GM18868 (cell line): ENCODE results near the gene S100A9.
"Not testable (repeated sequence)": the region's sequence is repeated elsewhere in the genome, so short reads cannot be mapped to it uniquely, and the experiment has no call there.

Source experiments
- ATAC-seq: cut with Tn5 transposase; IDR thresholded peaks from one replicate; pipeline ENCODE4 v1.9.1; 2021; ENCODE audit warnings: mild to moderate bottlenecking, moderate library complexity; ENCODE audit not compliant: unreplicated experiment

Gene S100A9

DNA sequence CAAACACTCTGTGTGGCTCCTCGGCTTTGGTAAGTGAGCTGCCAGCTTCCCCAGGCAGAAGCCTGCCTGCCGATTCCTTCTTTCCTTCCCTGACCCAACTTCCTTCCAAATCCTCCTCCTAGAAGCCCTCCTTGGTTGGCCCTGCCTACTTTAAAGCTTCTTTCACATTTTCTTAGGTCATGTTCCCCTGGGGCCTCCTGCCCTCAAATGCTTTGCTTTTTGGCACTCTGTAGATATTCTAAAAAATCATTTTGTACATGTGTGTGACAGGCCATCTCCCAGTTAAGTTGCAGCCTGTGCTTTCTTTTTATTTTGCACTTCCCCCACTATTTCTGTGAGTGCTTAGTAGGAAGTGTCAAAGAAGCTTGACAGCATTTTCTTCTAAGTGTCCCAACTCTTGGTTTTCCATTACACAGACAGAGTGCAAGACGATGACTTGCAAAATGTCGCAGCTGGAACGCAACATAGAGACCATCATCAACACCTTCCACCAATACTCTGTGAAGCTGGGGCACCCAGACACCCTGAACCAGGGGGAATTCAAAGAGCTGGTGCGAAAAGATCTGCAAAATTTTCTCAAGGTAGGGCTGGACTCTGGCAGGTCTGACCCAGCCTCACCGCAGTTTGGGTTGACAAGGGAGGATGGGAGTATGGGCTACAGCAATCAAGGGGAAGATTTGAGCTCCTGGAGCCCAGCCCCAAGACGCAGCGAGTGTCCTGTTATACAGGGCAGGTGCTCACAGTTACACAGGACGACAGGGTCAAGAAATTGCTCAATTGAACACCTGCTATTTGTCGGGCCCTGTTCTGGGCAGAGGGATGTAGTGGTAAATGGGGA, at the start of gene S100A9:
TSS of gene S100A9 (plus strand) at position 2 of the 838 bp plus-strand sequence. CDS start at position 432, 430 bp downstream.
- ATAC-seq: no peak

DNA sequence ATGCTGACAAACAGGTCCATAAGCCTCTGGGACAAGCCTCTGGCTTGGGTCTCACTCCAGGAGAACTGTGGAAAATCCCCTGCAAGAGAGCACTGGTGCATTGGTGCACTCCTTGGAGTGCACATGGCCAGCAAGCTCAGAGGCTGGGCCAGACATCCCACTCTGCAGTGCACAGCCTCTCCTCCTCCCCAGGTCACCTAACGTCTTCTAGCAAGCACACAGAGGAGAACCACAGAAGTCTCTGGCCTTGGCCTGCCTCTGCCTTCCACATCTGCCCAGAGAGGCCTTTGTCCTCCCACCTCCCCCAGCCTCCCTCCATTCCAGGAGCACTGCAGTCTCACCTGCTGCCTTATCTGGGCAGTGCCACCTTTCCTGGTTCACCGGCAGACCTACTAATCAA, 49.1 kb upstream of the S100A9 start:
- no peak for ATAC-seq

DNA sequence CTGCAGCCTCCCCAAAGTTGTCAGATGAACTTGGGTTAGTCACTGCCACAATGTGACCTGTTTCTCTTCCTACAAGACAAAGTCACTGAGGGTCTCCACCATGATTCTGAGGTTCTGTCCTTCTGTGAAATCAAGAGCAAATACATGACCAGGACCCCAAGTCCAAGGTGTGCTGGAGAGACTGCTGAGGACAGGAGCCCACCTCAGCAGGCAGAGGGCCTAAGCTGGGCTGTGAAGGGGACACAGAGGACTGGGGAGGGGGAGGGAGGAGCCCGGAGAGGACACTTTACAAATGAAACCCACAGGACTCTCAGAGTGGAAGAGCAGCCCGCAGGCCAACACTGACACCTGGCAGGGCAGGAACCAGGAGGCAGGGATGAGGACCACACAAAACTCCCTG, 48.2 kb upstream of the S100A9 start:
- ATAC-seq: no peak

DNA sequence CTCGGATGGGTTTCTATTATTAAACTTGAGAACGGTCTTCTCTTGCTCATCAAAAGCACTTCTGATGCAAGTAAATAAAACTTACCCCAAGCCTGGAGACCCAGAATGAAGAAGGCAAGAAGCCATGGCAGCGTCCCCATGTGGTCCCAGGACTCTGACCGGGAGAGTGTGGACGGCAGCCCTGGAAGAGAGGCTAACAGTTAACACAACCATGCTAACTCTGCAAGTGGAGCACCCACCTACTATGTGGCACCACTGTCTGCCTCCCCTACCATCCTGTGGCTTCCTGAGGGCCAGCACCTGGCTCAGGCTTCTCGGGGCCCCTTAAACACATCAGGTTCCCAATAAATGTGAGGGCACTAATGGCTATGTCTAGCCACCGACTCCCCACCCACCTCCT, 47.1 kb upstream of the S100A9 start:
- no peak for ATAC-seq

DNA sequence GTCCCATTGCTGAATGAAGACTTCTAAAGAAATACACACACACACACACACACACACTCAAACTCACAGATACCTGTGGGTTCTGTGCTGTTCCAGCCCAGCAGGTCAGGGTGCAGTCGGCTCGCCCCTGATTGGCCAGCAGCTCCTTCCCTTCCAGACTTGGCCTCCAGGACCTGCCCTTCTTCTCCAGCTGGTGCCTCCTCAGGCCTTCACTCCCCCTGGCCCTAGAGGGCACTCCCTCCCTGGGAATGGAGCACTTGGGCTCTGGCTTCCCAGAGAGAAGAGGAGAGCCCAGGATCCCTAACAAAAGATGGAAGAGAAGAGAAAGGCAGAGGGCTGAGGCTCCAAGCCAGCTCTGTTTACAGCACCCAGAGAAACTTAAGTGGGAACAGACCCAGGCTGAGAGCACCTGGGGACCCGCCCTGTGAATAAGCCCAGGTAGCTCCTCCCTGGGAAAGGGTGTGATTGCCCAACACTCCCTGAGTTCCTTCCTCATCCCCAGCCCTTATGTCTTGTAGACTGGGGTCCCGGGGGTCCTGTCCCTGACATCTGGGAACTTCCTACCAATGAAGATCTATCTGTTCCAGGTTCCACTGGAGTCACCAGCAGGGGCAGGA, 45.0 kb upstream of the S100A9 start, which contains the start of gene PGLYRP3:
TSS of gene PGLYRP3 (minus strand) at position 383 of the 617 bp plus-strand sequence. CDS start 2,287 bp downstream, outside the sequence.
- ATAC-seq: no peak

DNA sequence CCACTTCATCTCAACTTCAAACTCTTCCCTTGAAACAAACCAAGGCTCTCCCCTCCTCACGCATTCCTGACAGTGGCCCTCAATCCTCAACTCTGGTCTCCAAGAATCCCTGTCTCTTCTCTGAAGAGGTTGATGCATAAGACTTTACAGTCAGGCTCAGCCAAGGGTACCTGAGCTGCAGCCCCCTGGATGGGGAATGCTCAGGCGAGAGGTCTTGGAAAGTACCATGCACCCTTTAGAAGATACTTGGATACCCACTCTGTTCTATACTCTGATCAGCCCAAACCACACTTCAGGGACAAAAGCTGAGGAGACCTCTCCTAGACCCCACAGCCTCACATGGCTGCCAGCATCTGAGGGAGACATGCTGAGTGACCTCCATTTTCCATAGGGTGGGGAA, 44.4 kb upstream of the S100A9 start:
- ATAC-seq: no peak

DNA sequence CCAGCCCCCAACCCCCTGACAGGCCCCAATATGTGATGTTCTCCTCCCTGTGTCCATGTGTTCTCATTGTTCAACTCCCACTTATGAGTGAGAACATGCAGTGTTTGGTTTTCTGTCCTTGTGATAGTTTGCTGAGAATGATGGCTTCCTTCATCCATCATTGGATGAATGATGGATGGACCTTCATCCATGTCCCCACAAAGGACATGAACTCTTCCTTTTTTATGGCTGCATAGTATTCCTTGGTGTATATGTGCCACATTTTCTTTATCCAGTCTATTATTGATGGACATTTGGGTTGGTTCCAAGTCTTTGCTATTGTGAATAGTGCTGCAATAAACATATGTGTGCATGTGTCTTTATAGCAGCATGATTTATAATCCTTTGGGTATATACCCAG, 43.3 kb upstream of the S100A9 start:
- ATAC-seq: not testable (repeated sequence)

DNA sequence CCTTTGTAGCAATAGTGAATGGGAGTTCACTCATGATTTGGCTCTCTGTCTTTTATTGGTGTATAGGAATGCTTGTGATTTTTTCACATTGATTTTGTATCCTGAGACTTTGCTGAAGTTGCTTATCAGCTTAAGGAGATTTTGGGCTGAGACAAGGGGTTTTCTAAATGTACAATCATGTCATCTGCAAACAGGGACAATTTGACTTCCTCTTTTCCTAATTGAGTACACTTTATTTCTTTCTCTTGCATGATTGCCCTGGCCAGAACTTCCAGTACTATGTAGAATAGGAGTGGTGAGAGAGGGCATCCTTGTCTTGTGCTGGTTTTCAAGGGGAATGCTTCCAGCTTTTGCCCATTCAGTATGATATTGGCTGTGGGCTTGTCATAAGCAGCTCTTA, 41.6 kb upstream of the S100A9 start:
- not testable (repeated sequence) for ATAC-seq

DNA sequence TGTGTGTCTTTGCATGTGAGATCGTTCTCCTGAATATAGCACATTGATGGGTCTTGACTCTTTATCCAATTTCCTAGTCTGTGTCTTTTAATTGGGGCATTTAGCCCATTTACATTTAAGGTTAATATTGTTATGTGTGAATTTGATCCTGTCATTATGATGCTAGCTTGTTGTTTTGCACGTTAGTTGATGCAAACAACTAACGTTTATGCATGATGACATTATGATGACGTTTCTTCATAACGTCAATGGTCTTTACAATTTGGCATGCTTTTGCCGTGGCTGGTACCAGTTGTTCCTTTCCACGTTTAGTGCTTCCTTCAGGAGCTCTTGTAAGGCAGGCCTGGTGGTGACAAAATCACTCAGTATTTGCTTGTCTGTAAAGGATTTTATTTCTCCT, 39.5 kb upstream of the S100A9 start:
- not testable (repeated sequence) for ATAC-seq

DNA sequence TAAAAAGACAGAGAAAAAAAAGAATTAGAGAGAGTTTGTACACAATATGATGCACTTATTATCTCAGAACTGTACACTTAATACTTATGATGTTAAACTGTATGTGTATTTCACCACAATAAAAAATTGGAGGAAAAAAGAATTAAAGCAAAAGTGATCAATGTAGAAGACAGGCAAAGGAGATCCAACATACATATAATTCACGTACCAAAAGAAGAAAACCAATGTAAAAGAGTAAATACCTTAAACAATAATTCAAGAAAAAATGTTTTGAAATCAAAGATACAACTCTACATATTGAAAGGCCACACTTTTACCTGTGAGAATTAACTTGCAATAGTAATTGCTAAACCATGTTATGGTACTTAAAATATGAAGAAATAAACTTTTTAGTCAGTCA, 35.1 kb upstream of the S100A9 start:
- no peak for ATAC-seq

DNA sequence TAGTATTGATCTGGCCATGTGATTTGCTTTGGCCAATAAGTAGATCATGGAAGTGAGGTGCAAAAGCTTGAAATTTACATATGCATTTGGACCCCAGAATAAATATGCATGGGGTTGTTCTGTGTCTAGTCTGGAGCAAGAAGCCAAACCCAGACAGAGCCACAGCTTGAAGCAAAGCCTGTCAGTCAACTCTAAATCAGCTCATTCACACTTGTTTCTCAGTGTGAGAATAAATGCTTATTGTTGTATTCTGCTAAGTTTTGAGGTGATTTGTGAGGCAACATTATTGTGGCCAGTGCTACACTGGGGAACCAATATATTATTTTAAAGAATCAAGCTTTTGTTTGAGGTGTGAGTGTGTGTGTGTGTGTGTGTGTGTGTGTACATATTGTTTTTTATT, 32.7 kb upstream of the S100A9 start:
- ATAC-seq: no peak

DNA sequence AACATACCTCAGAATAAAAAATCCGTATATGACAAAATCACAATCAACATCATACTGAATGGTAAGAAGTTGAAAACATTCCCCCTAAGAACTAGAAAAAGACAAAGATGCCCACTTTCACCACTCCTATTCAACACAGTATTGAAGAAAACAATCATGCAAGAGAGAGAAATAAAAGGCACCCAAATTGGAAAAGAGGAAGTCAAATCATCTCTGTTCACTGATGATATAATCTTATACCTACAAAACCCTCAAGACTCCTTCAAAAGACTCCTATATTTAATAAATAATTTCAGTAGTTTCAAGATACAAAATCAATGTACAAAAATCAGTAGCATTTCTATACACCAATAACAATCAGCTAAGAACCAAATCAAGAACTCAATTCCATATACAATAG, 23.8 kb upstream of the S100A9 start:
- no peak for ATAC-seq

DNA sequence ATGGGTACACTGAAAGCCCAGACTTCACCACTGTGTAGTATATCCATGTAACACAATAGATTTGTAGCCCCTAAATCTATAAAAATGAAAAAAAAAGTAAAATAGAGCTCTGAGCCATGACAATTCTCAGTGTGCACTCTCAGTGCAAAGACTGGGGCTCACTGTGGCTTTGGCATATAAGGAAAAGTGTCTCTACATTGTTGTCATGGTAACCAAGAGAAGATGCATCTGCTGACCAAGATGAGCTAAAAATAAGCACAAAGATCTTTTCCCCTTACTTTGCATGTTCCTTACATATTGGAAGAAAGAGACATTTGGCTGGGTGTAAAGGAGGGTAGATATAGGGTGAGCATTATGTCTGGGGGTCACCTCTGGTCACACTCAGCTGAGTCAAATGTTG, 21.0 kb upstream of the S100A9 start:
- ATAC-seq: peak; percentile 41

DNA sequence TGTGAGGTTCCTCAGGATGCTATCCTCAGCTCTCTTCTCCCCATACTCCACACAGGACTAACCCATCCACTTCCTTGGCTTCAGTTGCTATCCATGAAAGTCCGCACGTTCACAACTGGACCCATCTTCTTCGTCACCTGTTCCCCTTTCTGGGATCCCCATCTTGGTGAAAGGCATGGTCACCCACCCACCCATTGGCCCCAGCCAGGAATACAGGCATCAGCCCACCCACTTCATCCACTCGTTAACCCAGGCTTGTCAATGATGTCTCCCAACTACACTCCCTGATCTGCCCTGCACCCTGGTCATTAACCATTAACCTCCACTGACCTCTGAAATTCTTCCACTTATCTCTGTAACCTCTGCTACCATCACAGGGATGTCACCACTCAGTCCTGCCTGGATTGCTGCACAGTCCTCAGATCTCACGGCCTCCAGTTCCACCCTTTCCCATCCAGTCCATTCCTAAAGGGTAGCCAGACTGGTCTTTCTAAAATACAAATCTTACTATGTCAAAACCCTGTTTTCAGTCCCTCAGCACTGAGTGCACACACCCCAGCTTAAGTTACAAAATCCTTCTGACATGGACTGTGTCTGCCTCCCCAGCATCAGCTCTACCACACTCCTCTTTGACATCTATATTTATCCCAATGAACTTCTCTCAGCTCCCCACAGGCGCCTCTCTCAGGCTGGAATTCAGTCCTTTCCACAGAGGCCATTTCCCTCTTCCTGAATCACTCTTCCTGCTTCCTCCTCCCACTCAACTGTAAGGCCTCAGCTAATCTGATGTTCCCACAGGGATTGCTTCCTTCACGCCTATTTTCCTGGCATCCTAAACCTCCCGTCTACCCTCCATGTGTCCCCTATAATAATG, 19.4 kb upstream of the S100A9 start:
- ATAC-seq: no peak

DNA sequence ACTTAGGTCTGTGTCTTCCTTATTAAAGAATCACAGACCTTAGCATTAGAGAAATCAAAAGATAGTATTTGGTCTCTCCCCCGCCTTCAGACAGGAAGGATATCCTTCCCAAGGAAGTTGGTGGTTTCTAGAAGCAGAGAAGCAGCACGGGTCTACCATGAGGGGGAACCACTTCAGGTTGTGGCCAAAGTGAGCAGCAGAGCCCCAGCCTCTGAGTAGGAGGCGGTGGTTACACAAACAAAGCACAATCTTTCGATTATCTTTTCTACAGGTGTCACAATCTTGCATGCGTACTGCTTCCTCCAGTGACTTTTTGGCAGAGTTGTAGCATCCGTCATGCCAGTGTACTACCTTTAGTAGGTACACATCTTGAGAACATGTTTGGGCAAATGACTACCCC, 17.9 kb upstream of the S100A9 start:
- no peak for ATAC-seq

DNA sequence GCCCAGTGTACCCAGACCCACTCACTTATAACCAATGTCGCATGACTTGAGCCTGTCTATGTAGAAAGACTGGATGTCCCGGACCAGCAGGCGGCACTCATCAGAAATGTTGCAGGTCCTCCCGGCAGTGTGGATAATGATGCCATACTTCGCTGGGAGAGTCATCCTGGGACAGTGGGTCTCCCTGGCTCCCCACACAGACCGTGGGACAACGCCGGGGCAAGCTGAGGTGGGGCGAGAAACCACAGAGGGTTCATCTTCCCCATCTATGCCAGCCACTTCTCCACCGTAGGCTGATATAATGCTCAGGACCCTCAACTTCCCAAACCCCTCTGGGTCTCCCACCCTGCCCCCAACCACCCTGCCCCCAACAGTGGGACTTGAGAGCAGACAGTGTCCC, 17.3 kb upstream of the S100A9 start:
- ATAC-seq: no peak

DNA sequence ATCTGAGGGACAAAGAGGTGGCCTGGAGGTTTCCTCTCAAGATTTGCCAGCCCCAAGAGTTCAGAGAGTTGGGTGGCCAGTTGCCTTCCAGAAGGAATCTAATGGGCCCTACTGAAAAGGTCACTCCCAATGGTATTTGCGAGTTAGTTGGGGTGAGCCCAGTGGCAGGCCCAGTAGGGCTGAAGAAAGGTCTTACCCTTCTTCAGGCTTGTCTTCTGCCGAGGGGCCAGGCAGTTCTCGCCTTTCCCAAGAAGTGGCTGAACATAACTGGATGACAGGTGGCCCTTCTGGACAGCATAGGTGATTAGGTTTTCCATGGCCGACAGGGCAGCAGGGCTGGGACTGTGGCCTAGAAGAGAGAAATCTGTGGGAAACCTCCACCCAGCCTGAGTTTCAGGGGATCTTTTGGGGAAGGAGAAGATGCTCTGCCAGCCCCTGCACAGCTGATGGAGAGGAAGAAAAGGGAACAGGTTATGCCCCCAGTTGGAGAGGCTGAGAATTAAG, 16.2 kb upstream of the S100A9 start:
- no peak for ATAC-seq

DNA sequence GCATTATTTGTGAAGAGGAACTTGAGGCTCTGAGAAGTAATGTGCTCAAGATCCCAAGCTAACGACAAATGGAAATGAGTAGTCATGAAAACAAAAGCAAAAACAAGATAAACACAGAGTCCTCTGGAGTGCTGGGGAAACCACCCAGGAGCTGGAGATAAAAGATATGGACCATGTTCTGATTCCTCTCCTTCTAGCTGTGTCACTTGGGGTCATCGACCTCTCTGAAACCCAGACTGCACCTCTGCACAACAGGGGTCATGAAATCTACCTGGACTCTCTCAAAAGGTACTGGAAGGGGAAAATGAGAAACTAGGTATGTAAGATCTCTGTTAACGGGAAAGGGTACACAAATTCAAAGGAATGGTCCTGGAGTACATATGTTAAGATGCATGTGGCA, 15.5 kb upstream of the S100A9 start:
- no peak for ATAC-seq

DNA sequence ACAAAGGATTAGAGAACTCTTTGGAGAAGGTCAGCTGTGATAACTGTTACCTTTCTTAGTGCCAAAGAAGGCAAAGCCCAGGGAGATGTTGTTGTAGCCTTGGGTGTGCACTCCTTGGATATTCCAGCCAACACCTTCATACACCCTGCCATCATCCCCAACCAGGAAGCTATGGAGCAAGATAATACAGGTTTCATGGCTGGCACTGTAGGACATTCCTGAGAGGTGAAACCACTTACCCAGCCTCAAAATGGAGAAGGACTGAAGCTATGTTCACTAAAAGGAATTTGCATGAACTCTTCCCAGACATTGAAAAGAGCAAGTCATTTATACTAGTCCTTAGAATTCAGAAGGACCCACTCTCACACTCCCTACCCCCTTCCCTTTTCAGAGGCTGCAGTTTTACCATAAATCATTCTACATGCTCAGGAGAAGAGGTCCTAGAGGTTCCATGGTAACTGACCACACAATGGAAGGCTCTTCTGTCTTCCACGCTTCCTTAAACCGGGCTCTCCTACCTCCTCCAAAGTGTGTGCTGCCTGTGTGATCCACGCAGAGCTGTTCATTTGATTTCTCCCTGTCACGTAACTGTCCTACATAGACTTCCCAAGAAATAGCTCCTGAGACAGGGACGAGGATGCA, 14.5 kb upstream of the S100A9 start:
- no peak for ATAC-seq

DNA sequence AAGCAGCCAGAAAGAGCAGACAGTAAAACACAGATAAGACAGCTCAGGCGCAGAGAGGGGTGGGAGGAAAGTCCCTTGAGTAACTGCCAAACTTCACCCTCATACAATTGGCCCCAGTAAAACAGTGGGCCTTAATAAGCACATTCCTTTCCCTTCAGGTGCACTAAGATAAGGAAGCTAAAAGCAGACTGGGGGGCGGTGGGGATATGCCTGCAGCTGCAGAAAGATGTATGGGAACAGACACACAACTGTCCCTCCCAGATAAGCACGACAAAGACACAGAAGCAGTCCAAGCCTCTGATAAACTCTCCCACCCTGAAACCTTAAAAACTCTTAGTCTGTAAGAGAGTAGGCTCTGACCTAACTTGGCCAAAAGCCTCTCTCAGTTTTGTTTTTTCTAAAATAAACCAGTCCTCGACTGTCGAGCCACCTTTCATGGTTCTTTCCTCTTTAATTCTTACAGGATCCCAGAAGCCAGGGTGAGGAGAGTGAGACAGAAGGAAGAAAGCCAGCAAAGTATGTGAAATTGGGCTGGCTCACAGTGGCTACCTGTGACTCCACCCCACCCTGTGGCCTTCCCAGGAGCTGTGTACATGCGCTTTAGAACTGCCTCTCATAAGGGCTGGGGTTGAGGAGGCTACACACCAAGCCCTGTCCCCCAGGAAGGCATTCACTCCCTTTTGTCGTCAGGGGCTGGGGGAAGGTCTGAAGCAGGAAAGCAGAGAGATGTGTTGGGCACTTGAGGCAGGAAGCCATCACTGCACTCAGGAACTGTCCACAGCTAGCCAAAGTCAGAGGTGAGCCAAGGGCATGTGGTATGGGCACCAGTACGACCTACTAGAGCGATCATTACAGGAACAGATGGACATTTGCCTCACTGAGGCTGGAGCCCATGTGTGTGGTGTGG, 13.6 kb upstream of the S100A9 start:
- ATAC-seq: no peak
